GM23338 (cell line): ENCODE results near the gene INTS3. TPM values are rescaled to one million over a fixed set of nuclear protein-coding genes. Genes with fewer than 3 reads are reported as not detected.

ENCODE experiments used
- ATAC-seq: fragments of 200-7000 bp; cut with Tn5 transposase; 3 replicates; pipeline ENCODE4 v1.9.1; 2020
- DNase-seq: peaks from one replicate; pipeline ENCODE4 v3.0.0-alpha.2; 2015; ENCODE audit warnings: low spot score
- H2AFZ ChIP-seq: fragments of 200-600 bp; sonication (generic); 2 replicates; pipeline ENCODE4 v1.8.0; 2016; ENCODE audit warnings: antibody characterized with exemption, mild to moderate bottlenecking, moderate library complexity
- H3F3A ChIP-seq: fragments of 200-600 bp; sonication (generic); replicated peaks from 2 replicates; pipeline ENCODE4 v1.8.0; 2017; ENCODE audit warnings: antibody characterized with exemption, mixed run types, low read depth
- H3K27ac ChIP-seq: fragments of 200-600 bp; sonication (generic); 2 replicates; pipeline ENCODE4 v1.6.1; 2016; ENCODE audit warnings: low read depth
- H3K27me3 ChIP-seq: fragments of 200-600 bp; sonication (generic); 2 replicates; pipeline ENCODE4 v1.8.0; 2016; ENCODE audit warnings: mild to moderate bottlenecking, mixed run types, moderate library complexity; ENCODE audit not compliant: insufficient read depth
- H3K36me3 ChIP-seq: fragments of 200-600 bp; sonication (generic); 2 replicates; pipeline ENCODE4 v1.8.0; 2016; ENCODE audit warnings: mild to moderate bottlenecking; ENCODE audit not compliant: insufficient read depth
- H3K4me1 ChIP-seq: fragments of 200-600 bp; sonication (generic); 2 replicates; pipeline ENCODE4 v1.8.0; 2016; ENCODE audit warnings: mild to moderate bottlenecking, moderate library complexity; ENCODE audit not compliant: insufficient read depth
- H3K4me2 ChIP-seq: fragments of 200-600 bp; sonication (generic); 2 replicates; pipeline ENCODE4 v1.7.1; 2017; ENCODE audit warnings: mixed run types
- H3K4me3 ChIP-seq: fragments of 200-600 bp; sonication (generic); 2 replicates; pipeline ENCODE4 v1.6.1; 2016; ENCODE audit warnings: mixed run types
- H3K79me2 ChIP-seq: fragments of 200-600 bp; sonication (generic); replicated peaks from 2 replicates; pipeline ENCODE4 v1.8.0; 2017; ENCODE audit warnings: mild to moderate bottlenecking; ENCODE audit not compliant: insufficient read depth
- H3K9me2 ChIP-seq: fragments of 200-600 bp; sonication (generic); 2 replicates; pipeline ENCODE4 v1.8.0; 2017; ENCODE audit not compliant: insufficient read depth
- H4K20me1 ChIP-seq: fragments of 200-600 bp; sonication (generic); replicated peaks from 2 replicates; pipeline ENCODE4 v1.8.0; 2017; ENCODE audit warnings: mild to moderate bottlenecking; ENCODE audit not compliant: insufficient read depth
- H3K27ac Mint-ChIP-seq: 2 replicates; pipeline ENCODE4 v1.8.0; 2020; ENCODE audit warnings: inconsistent platforms, mild to moderate bottlenecking, moderate library complexity, mixed read lengths
- H3K27me3 Mint-ChIP-seq: 3 replicates; pipeline ENCODE4 v1.8.0; 2022; ENCODE audit warnings: low read depth, mild to moderate bottlenecking, moderate library complexity, mixed read lengths, inconsistent platforms; ENCODE audit not compliant: insufficient read depth, poor library complexity
- H3K36me3 Mint-ChIP-seq: 3 replicates; pipeline ENCODE4 v1.8.0; 2021; ENCODE audit warnings: low read depth, mild to moderate bottlenecking, inconsistent platforms, moderate library complexity, mixed read lengths
- H3K4me1 Mint-ChIP-seq: 3 replicates; pipeline ENCODE4 v1.8.0; 2020; ENCODE audit warnings: mild to moderate bottlenecking, inconsistent platforms, mixed read lengths
- H3K4me3 Mint-ChIP-seq: 3 replicates; pipeline ENCODE4 v1.8.0; 2021; ENCODE audit warnings: moderate library complexity, mild to moderate bottlenecking, inconsistent platforms, mixed read lengths
- H3K9me3 Mint-ChIP-seq: 3 replicates; pipeline ENCODE4 v1.8.0; 2020; ENCODE audit warnings: moderate library complexity, mild to moderate bottlenecking, inconsistent platforms, mixed read lengths
- CREB1 ChIP-seq: fragments of 250-450 bp; sonication (Bioruptor Pico); IDR thresholded peaks from 2 replicates; pipeline ENCODE4 v1.5.0; 2020; ENCODE audit warnings: low read depth, mild to moderate bottlenecking, moderate library complexity
- CTCF ChIP-seq, 2 experiments: fragments of 200-600 bp in 1 of 2; sonication (generic) in 1 of 2; conservative IDR thresholded peaks; 2 replicates each; pipeline versions ENCODE4 v1.5.1 to v1.6.1; 2016 to 2017; ENCODE audit warnings: antibody characterized with exemption in 2 of 2, low read depth in 2 of 2, mild to moderate bottlenecking in 2 of 2, moderate library complexity in 1 of 2
- EZH2 ChIP-seq: fragments of 200-600 bp; sonication (generic); IDR thresholded peaks from one replicate; pipeline ENCODE4 v1.8.0; 2017; ENCODE audit warnings: antibody characterized with exemption, mild to moderate bottlenecking, low read depth; ENCODE audit not compliant: unreplicated experiment
- EZH2phosphoT487 ChIP-seq: fragments of 200-600 bp; sonication (generic); IDR thresholded peaks from one replicate; pipeline ENCODE4 v1.8.1; 2018; ENCODE audit warnings: antibody characterized with exemption; ENCODE audit not compliant: unreplicated experiment
- JUNB ChIP-seq: IDR thresholded peaks from one replicate; pipeline ENCODE4 v1.6.1; 2016; ENCODE audit warnings: antibody characterized with exemption; ENCODE audit not compliant: unreplicated experiment
- NANOG ChIP-seq: IDR thresholded peaks from 2 replicates; pipeline ENCODE4 v1.6.1; 2016; ENCODE audit warnings: antibody characterized with exemption, borderline replicate concordance
- POLR2AphosphoS5 ChIP-seq: IDR thresholded peaks from 2 replicates; pipeline ENCODE4 v1.6.1; 2016; ENCODE audit warnings: antibody characterized with exemption, low read depth
- ZNF331 ChIP-seq: fragments of 250-450 bp; sonication (Bioruptor Pico); IDR thresholded peaks from 2 replicates; pipeline ENCODE4 v1.5.0; 2020; ENCODE audit warnings: low read depth, mild to moderate bottlenecking, moderate library complexity
- polyA plus RNA-seq: library from polyadenylated mRNA; unstranded; fragments of >200 nt; fragmentation: Nextera tagmentation; extraction: Ambion mirVana; gene quantifications from 2 replicates; pipeline ENCODE4 v1.2.1, GENCODE V29; 2016
- total RNA-seq: library from RNA; depleted of rRNA; stranded (reverse); fragments of >200 nt; shearing (Covaris generic); gene quantifications from 2 replicates; pipeline ENCODE4 v1.2.3, GENCODE V29; 2014
- TF ChIP-seq, protein P1 (sequence below): fragments of 250-450 bp; sonication (Bioruptor Pico); IDR thresholded peaks from 2 replicates; pipeline ENCODE4 v1.5.0; 2020; ENCODE audit warnings: mild to moderate bottlenecking, moderate library complexity
- TF ChIP-seq, protein P2 (sequence below): IDR thresholded peaks from 2 replicates; pipeline ENCODE4 v1.6.1; 2016; ENCODE audit warnings: antibody characterized with exemption

Gene INTS3
- total and polyA plus RNA-seq, 2 experiments from 2014 or later, result 22.7 to 51.3 TPM

- TF ChIP-seq, protein P1, sequence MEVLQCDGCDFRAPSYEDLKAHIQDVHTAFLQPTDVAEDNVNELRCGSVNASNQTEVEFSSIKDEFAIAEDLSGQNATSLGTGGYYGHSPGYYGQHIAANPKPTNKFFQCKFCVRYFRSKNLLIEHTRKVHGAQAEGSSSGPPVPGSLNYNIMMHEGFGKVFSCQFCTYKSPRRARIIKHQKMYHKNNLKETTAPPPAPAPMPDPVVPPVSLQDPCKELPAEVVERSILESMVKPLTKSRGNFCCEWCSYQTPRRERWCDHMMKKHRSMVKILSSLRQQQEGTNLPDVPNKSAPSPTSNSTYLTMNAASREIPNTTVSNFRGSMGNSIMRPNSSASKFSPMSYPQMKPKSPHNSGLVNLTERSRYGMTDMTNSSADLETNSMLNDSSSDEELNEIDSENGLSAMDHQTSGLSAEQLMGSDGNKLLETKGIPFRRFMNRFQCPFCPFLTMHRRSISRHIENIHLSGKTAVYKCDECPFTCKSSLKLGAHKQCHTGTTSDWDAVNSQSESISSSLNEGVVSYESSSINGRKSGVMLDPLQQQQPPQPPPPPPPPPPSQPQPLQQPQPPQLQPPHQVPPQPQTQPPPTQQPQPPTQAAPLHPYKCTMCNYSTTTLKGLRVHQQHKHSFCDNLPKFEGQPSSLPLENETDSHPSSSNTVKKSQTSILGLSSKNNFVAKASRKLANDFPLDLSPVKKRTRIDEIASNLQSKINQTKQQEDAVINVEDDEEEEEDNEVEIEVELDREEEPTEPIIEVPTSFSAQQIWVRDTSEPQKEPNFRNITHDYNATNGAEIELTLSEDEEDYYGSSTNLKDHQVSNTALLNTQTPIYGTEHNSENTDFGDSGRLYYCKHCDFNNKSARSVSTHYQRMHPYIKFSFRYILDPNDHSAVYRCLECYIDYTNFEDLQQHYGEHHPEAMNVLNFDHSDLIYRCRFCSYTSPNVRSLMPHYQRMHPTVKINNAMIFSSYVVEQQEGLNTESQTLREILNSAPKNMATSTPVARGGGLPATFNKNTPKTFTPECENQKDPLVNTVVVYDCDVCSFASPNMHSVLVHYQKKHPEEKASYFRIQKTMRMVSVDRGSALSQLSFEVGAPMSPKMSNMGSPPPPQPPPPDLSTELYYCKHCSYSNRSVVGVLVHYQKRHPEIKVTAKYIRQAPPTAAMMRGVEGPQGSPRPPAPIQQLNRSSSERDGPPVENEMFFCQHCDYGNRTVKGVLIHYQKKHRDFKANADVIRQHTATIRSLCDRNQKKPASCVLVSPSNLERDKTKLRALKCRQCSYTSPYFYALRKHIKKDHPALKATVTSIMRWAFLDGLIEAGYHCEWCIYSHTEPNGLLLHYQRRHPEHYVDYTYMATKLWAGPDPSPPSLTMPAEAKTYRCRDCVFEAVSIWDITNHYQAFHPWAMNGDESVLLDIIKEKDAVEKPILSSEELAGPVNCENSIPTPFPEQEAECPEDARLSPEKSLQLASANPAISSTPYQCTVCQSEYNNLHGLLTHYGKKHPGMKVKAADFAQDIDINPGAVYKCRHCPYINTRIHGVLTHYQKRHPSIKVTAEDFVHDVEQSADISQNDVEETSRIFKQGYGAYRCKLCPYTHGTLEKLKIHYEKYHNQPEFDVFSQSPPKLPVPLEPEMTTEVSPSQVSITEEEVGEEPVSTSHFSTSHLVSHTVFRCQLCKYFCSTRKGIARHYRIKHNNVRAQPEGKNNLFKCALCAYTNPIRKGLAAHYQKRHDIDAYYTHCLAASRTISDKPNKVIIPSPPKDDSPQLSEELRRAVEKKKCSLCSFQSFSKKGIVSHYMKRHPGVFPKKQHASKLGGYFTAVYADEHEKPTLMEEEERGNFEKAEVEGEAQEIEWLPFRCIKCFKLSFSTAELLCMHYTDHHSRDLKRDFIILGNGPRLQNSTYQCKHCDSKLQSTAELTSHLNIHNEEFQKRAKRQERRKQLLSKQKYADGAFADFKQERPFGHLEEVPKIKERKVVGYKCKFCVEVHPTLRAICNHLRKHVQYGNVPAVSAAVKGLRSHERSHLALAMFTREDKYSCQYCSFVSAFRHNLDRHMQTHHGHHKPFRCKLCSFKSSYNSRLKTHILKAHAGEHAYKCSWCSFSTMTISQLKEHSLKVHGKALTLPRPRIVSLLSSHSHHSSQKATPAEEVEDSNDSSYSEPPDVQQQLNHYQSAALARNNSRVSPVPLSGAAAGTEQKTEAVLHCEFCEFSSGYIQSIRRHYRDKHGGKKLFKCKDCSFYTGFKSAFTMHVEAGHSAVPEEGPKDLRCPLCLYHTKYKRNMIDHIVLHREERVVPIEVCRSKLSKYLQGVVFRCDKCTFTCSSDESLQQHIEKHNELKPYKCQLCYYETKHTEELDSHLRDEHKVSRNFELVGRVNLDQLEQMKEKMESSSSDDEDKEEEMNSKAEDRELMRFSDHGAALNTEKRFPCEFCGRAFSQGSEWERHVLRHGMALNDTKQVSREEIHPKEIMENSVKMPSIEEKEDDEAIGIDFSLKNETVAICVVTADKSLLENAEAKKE (CRISPR knock-in tag), result no peak
- TF ChIP-seq CTCF (conservative IDR thresholded peaks at IDR 0.05; ENCODE audit: low read depth in 2 of 2) (no peak), EZH2phosphoT487 (no peak), JUNB (no peak), POLR2AphosphoS5 (no peak)
Measured at GRCh38 chr1:153816283-153816889, 88.5 kb downstream of the INTS3 start (continued).

DNA sequence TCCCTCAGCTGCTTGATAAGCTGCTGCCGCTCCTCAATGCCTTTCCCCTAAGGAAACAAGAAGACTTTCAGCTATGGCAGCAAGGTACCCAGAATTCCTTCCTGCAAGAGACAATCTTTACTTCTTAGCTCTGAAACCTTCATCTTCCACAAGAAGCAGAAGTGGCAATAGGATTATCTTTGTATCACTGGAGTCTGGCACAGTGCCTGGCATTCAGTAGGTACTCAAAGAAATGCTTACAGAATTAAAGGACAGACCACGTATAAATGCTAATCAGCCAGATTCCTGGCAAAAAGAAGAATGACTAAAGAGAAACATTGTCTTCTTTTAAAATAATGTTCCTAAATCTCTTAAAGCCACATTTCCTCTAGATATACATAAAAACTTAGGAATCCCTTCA is 91.0 kb downstream of the INTS3 start:
- peaks cover 44% of the 10 kb centered on the region for H3K36me3 ChIP-seq
- H3K4me1 Mint-ChIP-seq, result no peaks in the 10 kb centered on the region
- H3F3A ChIP-seq, result peaks cover 6% of the 10 kb centered on the region; the same call in 1 of the 2 replicates
- no peaks in the 10 kb centered on the region for H3K27me3 ChIP-seq
- no peak overlapping the region for H3K27ac Mint-ChIP-seq
- no peaks in the 10 kb centered on the region for H3K9me2 ChIP-seq
- DNase-seq, result no peak
- no peak for TF ChIP-seq NANOG
- no peak for TF ChIP-seq CTCF (conservative IDR thresholded peaks at IDR 0.05; ENCODE audit: low read depth in 2 of 2)
- TF ChIP-seq EZH2, result no peak
- no peak for TF ChIP-seq JUNB
- no peak for TF ChIP-seq CREB1 (CRISPR knock-in tag)
- TF ChIP-seq POLR2AphosphoS5, result no peak
- TF ChIP-seq, protein P2, sequence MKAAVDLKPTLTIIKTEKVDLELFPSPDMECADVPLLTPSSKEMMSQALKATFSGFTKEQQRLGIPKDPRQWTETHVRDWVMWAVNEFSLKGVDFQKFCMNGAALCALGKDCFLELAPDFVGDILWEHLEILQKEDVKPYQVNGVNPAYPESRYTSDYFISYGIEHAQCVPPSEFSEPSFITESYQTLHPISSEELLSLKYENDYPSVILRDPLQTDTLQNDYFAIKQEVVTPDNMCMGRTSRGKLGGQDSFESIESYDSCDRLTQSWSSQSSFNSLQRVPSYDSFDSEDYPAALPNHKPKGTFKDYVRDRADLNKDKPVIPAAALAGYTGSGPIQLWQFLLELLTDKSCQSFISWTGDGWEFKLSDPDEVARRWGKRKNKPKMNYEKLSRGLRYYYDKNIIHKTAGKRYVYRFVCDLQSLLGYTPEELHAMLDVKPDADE, result no peak
- no peak for TF ChIP-seq ZNF331
- H3K27ac ChIP-seq, result no peak overlapping the region
- H3K4me3 ChIP-seq, result no peak overlapping the region
- no peak overlapping the region for H3K4me2 ChIP-seq
- no peaks in the 10 kb centered on the region for H3K79me2 ChIP-seq
- ATAC-seq, result no peak
- H4K20me1 ChIP-seq, result peaks cover 18% of the 10 kb centered on the region
- no peak overlapping the region for H2AFZ ChIP-seq
- H3K36me3 Mint-ChIP-seq, result peaks cover 38% of the 10 kb centered on the region
- peaks cover 9% of the 10 kb centered on the region for H3K27me3 Mint-ChIP-seq
- no peaks in the 10 kb centered on the region for H3K4me1 ChIP-seq
- H3K9me3 Mint-ChIP-seq, result no peaks in the 10 kb centered on the region
- H3K4me3 Mint-ChIP-seq, result no peak overlapping the region
